ENCODE results near the gene EZR. TPM values are rescaled to one million over a fixed set of nuclear protein-coding genes. Genes with fewer than 3 reads are reported as not detected.

EZR gene
- total and polyA plus RNA-seq, 7 donors, result 19.1 to 61.7 (median 30.9) TPM

DNA sequence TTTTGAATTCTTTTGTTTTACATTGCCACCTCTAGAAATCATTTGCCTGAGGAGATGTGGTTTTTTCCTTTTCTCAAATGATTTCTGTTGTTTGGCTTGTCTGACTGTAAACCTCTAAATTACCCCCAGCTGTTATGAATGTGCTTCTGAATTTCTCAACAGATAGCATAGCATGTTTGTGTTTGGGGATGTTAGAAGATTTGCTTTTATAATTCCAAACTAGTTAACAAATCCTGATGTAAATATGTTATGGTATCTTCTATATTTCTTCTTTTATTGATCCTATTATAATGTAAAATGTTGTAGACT, 31.6 kb upstream of the EZR start:
- Histone ChIP-seq H3K4me1 (no peaks in the 10 kb centered on the region), H3K27me3 (ENCODE audit: insufficient read depth in 3 of 3, low read length in 2 of 3) (no peaks in the 10 kb centered on the region), H3K4me3 (no peak overlapping the region), H3K9me3 (no peaks in the 10 kb centered on the region), H3K36me3 (ENCODE audit: insufficient read depth in 1 of 2, low read depth in 1 of 2) (no peaks in the 10 kb centered on the region), H3K27ac (no peak overlapping the region)
- DNase-seq, result no peak
- ATAC-seq, result no peak
- intact Hi-C loops (cut with DNase I), result no loop called here
- TF ChIP-seq, protein P1, sequence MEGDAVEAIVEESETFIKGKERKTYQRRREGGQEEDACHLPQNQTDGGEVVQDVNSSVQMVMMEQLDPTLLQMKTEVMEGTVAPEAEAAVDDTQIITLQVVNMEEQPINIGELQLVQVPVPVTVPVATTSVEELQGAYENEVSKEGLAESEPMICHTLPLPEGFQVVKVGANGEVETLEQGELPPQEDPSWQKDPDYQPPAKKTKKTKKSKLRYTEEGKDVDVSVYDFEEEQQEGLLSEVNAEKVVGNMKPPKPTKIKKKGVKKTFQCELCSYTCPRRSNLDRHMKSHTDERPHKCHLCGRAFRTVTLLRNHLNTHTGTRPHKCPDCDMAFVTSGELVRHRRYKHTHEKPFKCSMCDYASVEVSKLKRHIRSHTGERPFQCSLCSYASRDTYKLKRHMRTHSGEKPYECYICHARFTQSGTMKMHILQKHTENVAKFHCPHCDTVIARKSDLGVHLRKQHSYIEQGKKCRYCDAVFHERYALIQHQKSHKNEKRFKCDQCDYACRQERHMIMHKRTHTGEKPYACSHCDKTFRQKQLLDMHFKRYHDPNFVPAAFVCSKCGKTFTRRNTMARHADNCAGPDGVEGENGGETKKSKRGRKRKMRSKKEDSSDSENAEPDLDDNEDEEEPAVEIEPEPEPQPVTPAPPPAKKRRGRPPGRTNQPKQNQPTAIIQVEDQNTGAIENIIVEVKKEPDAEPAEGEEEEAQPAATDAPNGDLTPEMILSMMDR (IDR thresholded peaks at IDR 0.05), result no peak

DNA sequence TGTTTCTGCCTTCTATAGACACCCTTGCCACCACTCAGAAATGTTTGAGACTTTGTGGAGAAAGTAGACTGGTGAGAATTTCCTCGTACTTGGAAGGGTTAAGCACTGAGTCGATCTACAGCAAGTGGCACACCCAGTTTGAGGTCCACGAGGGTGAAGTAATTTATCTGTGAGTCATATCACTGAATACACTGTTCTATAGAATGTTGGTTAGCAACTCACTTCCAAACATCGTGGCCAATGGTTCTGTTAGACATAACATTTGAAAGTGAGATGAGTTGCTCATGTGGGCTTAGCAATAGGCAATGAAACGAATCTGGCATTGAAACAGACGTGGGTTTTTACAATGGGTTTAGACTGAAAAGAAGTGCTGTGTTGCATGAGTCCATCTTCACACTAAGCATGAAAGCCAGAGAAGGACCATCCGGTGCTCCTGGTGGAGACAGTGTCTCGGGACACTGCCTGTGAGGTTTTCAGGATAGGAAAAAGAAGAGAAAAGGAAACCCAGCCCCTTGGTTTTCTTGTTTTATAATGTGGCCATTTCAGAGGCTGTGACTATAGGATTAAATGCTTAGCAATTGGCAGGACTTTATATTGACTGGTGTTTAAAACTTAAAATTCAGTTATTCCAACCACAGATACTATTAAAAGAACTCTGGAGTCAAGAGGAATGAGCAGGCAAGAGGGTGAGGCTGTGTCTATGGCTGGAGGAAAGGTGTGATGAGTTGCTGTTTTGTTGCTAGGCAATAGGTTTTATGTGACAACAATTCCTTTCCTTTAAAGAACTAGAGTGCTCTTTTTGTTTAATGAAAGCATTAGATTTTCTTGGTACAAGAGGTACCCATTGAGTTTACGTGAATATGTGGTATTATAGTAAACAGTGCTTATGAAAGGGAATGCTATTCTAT, 31.0 kb upstream of the EZR start:
- H3K4me1 ChIP-seq, result no peaks in the 10 kb centered on the region
- no peaks in the 10 kb centered on the region for H3K9me3 ChIP-seq
- H3K27me3 ChIP-seq (ENCODE audit: insufficient read depth in 3 of 3, low read length in 2 of 3), result no peaks in the 10 kb centered on the region
- TF ChIP-seq, protein P1 (IDR thresholded peaks at IDR 0.05), result no peak
- ATAC-seq (peak in 1 of 4 donors; percentile 50), DNase-seq (no peak)
- no peak overlapping the region for H3K4me3 ChIP-seq
- no peak overlapping the region for H3K27ac ChIP-seq
- no peaks in the 10 kb centered on the region for H3K36me3 ChIP-seq (ENCODE audit: insufficient read depth in 1 of 2, low read depth in 1 of 2)
- intact Hi-C loops (cut with DNase I), result no loop called here
- 44 to 50% (median 45%) methylated on average over 9 of the region's 9 CpGs for WGBS, 3 donors

DNA sequence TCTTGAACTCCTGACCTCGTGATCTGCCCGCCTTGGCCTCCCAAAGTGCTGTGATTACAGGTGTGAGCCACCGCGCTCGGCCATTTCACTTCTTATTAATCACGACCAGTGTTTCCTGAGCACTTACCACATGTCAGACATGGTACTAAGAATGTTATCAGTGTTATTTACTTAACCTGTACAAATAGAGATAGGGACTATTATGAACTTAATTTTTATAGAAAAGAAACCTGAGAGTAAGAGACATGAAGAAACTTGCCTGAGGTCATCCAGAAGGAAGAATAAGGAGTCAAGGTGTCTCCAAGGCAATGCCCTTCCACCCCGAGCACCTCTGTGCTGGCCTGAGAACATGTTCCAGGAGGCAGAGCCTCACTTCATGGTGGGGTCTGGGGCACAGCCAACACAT, 29.3 kb upstream of the EZR start:
- WGBS, 3 donors, result 93 to 97% (median 95%) methylated on average over 7 of the region's 7 CpGs
- intact Hi-C loops (cut with DNase I), result no loop called here
- Histone ChIP-seq H3K27me3 (ENCODE audit: insufficient read depth in 3 of 3, low read length in 2 of 3) (no peaks in the 10 kb centered on the region), H3K9me3 (no peaks in the 10 kb centered on the region), H3K27ac (no peak overlapping the region), H3K4me1 (no peaks in the 10 kb centered on the region), H3K4me3 (no peak overlapping the region), H3K36me3 (ENCODE audit: insufficient read depth in 1 of 2, low read depth in 1 of 2) (no peaks in the 10 kb centered on the region)
- DNase-seq (no peak), ATAC-seq (no peak)
- TF ChIP-seq, protein P1 (IDR thresholded peaks at IDR 0.05), result no peak

DNA sequence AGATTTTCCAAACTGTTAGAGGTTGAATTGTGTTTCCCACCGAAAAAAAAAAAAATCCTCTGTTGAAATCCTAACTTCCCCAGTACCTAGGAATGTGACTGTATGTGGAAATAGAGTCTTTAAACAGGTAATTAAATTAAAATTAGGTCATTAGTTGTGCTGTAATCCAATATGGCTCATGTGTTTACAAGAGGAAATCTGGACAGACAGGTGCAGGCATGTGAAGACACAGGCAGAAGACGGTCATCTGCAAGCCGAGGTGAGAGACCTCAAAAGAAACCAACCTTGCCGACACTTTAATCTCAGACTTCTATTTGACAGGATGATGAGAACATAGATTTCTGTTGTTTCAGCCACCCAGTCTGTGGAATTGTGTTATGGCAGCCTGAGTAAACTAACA, 28.6 kb upstream of the EZR start:
- intact Hi-C loops (cut with DNase I), result no loop called here

More for the DNA sequence above, 28.6 kb upstream of the EZR start:
- WGBS, 3 donors, result 82 to 91% (median 89%) methylated on average over 4 of the region's 4 CpGs
- Histone ChIP-seq H3K9me3 (no peaks in the 10 kb centered on the region), H3K36me3 (ENCODE audit: insufficient read depth in 1 of 2, low read depth in 1 of 2) (no peaks in the 10 kb centered on the region), H3K4me3 (no peak overlapping the region), H3K27ac (no peak overlapping the region), H3K27me3 (ENCODE audit: insufficient read depth in 3 of 3, low read length in 2 of 3) (no peaks in the 10 kb centered on the region), H3K4me1 (no peaks in the 10 kb centered on the region)
- TF ChIP-seq, protein P1 (IDR thresholded peaks at IDR 0.05), result no peak
- DNase-seq, result no peak
- ATAC-seq, result no peak

All from psoas muscle (tissue), 8 donors.